ENCODE data around the gene RET. TPM values are rescaled to one million over a fixed set of nuclear protein-coding genes. Genes with fewer than 3 reads are reported as not detected.

The RET gene
- total and polyA plus RNA-seq, 2 of the 13 experiments (the other 11 are each of a cell fraction or from before 2014, with no cell fraction given): 0.02 TPM; not detected in 1

- no peak for TF ChIP-seq PHF5A (CRISPR knock-in tag; IDR thresholded peaks at IDR 0.05; ENCODE audit: low read depth, unreplicated experiment)
Observed at GRCh38 chr10:43123361-43124093, 46.7 kb downstream of the RET start (continued).

- BruUV-seq (replicated peaks): no TSS peak
- H3K79me2 ChIP-seq (ENCODE audit: insufficient read depth, low read length): no peaks in the 10 kb centered on the region
- 0% methylated on average over 5 of the region's 6 CpGs for WGBS (ENCODE audit: low lambda C conversion rate)
- no peak overlapping the region for H3K4me3 ChIP-seq (replicated peaks in 1 of 3; ENCODE audit: insufficient read depth in 1 of 3, low read depth in 2 of 3, low read length in 3 of 3)
- intact Hi-C loops (cut with micrococcal nuclease; ENCODE audit: unreplicated experiment): no loop called here
- H3K36me3 ChIP-seq (replicated peaks in 1 of 2; ENCODE audit: control insufficient read depth in 1 of 2, insufficient read depth in 2 of 2, low read length in 2 of 2): no peaks in the 10 kb centered on the region
- no peak for DNase-seq (ENCODE audit: low spot score)
- FAIRE-seq: no peak
- no peak overlapping the region for H3K4me2 ChIP-seq (ENCODE audit: low read depth, low read length)
- H3K4me1 ChIP-seq (ENCODE audit: insufficient read depth, low read length): no peaks in the 10 kb centered on the region
- H3K9me3 ChIP-seq (ENCODE audit: low read length): no peaks in the 10 kb centered on the region
- H4K20me1 ChIP-seq (ENCODE audit: insufficient read depth, low read length): no peaks in the 10 kb centered on the region
- ChIA-PET CTCF (ENCODE audit: low intra/inter-chr PET ratio, low total read pairs) (no interaction called here), POLR2A (no interaction called here)
- H3K27ac ChIP-seq (ENCODE audit: extremely low read length, insufficient read depth, low read length): no peak overlapping the region
- in situ Hi-C loops (cut with HindIII; ENCODE audit: extremely low pct_ligation_motif_present, low pct_unique_long_range_greater_than_20kb): no loop called here
- no peak for TF ChIP-seq NFE2L1 (CRISPR knock-in tag; IDR thresholded peaks at IDR 0.05; ENCODE audit: borderline replicate concordance)
- no peak for TF ChIP-seq SNAPC2 (CRISPR knock-in tag; IDR thresholded peaks at IDR 0.05)
- TF ChIP-seq HOXA3 (CRISPR knock-in tag; IDR thresholded peaks at IDR 0.05): no peak
- no peak for TF ChIP-seq ZNF558 (CRISPR knock-in tag; IDR thresholded peaks at IDR 0.05; ENCODE audit: borderline replicate concordance)
- TF ChIP-seq TERF1 (CRISPR knock-in tag; IDR thresholded peaks at IDR 0.05): no peak
- no peak for TF ChIP-seq SRSF1 (optimal IDR thresholded peaks at IDR 0.05; ENCODE audit: low read depth, low read length)
- H3K27me3 ChIP-seq (ENCODE audit: control insufficient read depth in 1 of 2, insufficient read depth in 2 of 2, low read length in 2 of 2): peaks cover 8 to 80% of the 10 kb centered on the region in 2 experiments
- ATAC-seq: no peak
- H3K9ac ChIP-seq (ENCODE audit: insufficient read depth, low read depth, low read length): no peak overlapping the region
- no peak overlapping the region for H2AFZ ChIP-seq (ENCODE audit: low read length)
Observed at GRCh38 chr10:43124094-43124521, 47.2 kb downstream of the RET start.

Measured in HepG2 (cell line).